WI38 (cell line): ENCODE data around the gene B4GALNT1.

Source experiments
- H3K4me3 ChIP-seq: 2 replicates; pipeline ENCODE4 v1.5.1; 2011; ENCODE audit warnings: low read depth, mild to moderate bottlenecking, control low read depth, low read length
- CTCF ChIP-seq: IDR thresholded peaks from 2 replicates; pipeline ENCODE4 v1.5.1; 2012; ENCODE audit warnings: low read depth, mild to moderate bottlenecking, control low read depth, low read length

B4GALNT1 gene

DNA sequence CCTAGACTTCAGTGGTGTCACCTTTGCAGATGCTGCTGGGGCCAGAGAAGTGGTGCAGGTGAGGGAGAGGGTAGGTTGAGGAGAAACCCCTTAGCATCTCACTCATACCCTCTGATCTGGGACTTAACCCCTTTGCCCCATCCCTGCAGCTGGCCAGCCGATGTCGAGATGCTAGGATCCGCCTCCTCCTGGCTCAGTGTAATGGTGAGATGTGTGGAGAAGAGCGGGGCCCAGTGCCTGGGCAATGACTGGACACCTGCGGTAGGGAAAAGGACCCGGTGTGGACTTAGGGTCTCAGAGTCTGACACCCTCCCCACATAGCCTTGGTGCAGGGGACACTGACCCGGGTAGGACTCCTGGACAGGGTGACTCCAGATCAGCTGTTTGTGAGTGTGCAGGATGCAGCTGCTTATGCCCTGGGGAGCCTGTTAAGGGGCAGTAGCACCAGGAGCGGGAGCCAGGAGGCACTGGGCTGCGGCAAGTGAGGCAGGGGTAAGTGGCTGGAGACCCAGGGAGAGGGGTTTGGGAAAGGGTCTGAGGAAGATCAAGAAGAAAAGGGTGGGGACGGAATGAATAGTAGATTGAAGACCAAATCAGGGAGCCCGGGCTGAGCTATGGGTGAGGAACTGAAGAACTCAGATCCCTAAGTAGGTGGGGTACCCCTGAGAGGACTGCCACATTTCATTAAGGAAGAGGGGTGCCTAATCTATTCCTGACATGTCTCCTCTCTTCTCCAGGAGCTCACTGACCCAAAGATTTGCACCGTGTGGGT lies 7.6 kb downstream of the B4GALNT1 start:
- H3K4me3 ChIP-seq = no peak overlapping the region
- no peak for TF ChIP-seq CTCF

DNA sequence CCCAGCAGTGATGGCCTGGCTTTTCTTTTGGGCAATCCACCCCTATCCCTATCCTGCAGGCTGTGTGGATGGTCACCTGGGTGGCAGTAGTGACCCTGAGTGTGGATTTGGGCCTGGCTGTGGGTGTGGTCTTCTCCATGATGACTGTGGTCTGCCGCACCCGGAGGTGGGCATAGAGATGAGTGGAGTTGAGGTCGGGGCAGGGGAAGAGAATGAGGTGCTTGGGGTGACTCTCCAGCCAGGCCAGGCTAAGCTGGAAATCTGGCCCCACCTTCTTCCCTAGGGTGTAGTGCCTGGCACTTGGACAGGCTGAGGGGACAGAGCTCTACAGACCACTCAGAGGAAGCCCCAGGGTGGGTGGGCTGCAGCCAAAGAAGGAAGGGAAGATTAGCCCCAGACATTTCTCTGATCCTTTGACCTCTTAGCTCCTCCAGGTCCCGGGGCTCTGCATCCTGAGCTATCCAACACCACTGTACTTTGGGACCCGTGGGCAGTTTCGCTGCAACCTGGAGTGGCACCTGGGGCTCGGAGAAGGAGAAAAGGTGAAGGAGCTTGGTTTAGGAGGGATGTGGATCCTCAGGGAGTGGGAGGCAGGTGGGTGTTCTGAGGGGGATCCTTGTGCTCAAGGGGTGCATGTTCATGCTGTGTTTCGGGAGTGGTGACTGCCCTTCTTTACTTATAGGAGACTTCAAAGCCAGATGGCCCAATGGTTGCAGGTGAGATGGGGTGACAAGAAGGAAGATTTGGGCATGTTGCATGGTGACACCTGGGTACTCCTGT lies 8.4 kb downstream of the B4GALNT1 start:
- no peak for TF ChIP-seq CTCF
- no peak overlapping the region for H3K4me3 ChIP-seq

GRCh38 chr12:57623811-57624390 lies 9.1 kb downstream of the B4GALNT1 start:
- no peak for TF ChIP-seq CTCF

DNA sequence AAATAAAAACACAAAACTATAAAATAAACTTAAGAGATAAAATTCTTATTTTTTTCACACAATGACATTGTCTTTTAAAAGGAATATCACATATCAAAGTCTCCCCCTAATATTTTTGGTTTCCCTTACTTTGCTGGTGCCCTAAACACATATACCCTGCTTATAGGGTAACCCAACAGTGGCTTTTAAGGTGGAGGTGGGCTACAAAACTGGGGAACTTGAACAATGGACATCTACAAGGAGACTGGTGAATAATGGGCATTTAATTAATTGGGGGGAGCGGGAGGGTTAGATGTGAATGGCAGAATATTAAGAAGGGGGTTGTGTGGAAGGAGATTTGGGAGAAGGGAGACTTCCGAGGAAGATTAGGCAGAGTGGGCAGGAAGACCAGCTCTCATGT lies 9.6 kb downstream of the B4GALNT1 start:
- TF ChIP-seq CTCF = no peak
- H3K4me3 ChIP-seq = no peak overlapping the region

More at GRCh38 chr12:57623811-57624390, 9.1 kb downstream of the B4GALNT1 start:
- H3K4me3 ChIP-seq = no peak overlapping the region

DNA sequence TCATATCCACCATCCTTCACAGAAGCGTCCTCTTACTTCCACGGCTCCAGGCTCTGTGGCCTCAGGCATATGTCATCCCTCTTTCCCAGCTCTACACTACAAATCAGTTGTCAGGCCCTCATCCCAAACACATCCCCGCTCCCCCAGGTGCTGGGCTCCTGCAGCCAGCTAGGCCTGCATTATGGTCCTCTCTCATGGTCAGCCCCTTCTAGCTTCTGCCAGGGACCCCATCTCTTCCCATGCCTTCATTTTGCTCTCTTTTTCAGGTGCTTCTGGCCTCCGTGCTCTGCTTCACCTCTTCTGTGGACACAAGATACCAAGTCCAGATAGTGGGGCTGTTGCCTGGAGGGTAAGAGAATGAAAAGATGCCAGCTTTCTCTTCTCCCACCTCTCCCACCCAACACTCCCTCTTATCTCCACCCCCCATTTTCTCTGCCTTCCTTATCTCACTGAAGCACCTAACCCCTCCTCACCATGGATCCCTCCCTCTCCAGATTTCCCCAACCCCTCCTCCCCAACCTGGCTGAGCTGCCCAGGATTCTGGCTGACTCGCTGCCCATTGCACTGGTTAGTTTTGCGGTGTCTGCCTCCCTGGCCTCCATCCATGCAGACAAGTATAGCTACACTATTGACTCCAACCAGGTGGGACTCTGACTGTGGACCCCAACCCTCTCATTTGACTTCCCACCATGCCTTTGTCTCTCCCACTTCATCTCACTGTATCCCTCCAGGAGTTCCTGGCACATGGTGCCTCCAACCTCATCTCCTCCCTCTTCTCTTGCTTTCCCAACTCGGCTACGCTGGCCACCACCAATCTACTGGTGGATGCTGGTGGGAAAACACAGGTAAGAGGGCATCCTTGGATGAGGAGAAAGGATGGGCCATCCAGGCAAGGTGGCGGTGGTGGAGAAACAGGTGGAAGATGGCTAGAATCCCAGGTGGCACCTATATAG lies 10.4 kb downstream of the B4GALNT1 start:
- H3K4me3 ChIP-seq = no peak overlapping the region
- no peak for TF ChIP-seq CTCF

DNA sequence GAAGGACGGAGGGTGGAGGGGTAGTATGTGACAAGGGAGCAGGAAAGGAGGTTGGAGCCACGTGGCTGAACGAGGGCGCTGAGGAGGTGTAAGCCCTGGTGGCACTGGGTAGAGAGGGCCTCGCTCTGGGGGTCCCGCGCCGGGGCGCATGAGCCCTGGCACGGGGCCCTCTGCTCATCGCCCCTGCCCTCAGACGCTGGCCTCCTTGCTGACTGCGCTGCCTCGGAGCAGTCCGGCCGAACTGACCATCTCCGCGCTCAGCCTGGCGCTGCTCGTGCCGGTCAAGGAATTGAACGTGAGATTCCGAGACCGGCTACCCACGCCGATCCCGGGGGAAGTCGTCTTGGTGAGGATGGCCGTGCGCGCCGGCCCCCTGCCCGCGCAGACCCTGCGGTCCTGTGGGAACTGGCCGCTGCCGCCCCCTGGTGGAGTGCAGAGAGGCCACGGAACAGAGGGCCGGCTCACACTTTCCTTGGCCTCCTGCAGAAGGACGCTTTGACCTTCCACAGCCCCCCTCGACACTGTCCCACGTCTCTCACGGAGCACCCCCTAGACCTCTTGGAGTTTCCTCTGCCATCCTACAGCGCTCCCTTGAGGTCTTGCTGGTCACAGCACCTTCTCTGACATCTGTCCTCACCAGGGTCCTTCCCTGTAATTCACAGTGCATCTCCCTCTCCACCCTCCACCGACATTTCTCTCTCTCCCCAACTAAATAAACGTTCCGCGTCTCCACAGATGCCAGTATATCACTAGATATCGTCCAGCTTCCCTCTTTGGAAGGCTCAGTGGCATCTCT lies 11.3 kb downstream of the B4GALNT1 start:
- peak overlapping the region; percentile 43 for H3K4me3 ChIP-seq
- TF ChIP-seq CTCF = peak; percentile 93
